ENCODE measurements around the gene CERCAM.

- TF ChIP-seq CTCF (IDR thresholded peaks at IDR 0.05; ENCODE audit: low read length): no peak
- TF ChIP-seq EZH2 (optimal IDR thresholded peaks at IDR 0.05; ENCODE audit: low read depth, low read length): no peak
Measured at GRCh38 chr9:128416014-128416413, 4.6 kb upstream of the CERCAM start.

Data from MM.1S (cell line).